ENCODE data around the gene F9.

F9 gene

GRCh38 chrX:139544591-139544990 lies 14.1 kb downstream of the F9 start:
- Histone ChIP-seq H3K36me3 (ENCODE audit: insufficient read depth) (no peaks in the 10 kb centered on the region), H3K27me3 (ENCODE audit: insufficient read depth, low read depth) (no peaks in the 10 kb centered on the region), H2AFZ (ENCODE audit: low read depth) (no peak overlapping the region), H3K27ac (no peak overlapping the region), H3K79me2 (ENCODE audit: insufficient read depth, low read depth) (no peaks in the 10 kb centered on the region), H3K4me2 (no peak overlapping the region), H3K9ac (no peak overlapping the region), H3K4me1 (ENCODE audit: low read depth, poor library complexity, severe bottlenecking) (no peaks in the 10 kb centered on the region), H3K4me3 (IDR thresholded peaks at IDR 0.05; ENCODE audit: insufficient read depth, low read depth, low read length) (no peak overlapping the region), H4K20me1 (ENCODE audit: insufficient read depth) (no peaks in the 10 kb centered on the region)
- TF ChIP-seq CTCF (conservative IDR thresholded peaks at IDR 0.05; ENCODE audit: low read depth, low read length) = no peak

GRCh38 chrX:139554376-139554775 lies 23.8 kb downstream of the F9 start:
- H3K79me2 ChIP-seq (ENCODE audit: insufficient read depth, low read depth) = no peaks in the 10 kb centered on the region
- no peak overlapping the region for H3K9ac ChIP-seq
- no peak overlapping the region for H3K27ac ChIP-seq
- no peaks in the 10 kb centered on the region for H4K20me1 ChIP-seq (ENCODE audit: insufficient read depth)
- no peaks in the 10 kb centered on the region for H3K4me1 ChIP-seq (ENCODE audit: low read depth, poor library complexity, severe bottlenecking)
- H3K4me2 ChIP-seq = no peak overlapping the region
- H3K4me3 ChIP-seq (IDR thresholded peaks at IDR 0.05; ENCODE audit: insufficient read depth, low read depth, low read length) = no peak overlapping the region
- H2AFZ ChIP-seq (ENCODE audit: low read depth) = no peak overlapping the region
- no peaks in the 10 kb centered on the region for H3K36me3 ChIP-seq (ENCODE audit: insufficient read depth)
- no peak for TF ChIP-seq CTCF (conservative IDR thresholded peaks at IDR 0.05; ENCODE audit: low read depth, low read length)
- no peaks in the 10 kb centered on the region for H3K27me3 ChIP-seq (ENCODE audit: insufficient read depth, low read depth)

GRCh38 chrX:139554991-139555675 lies 24.6 kb downstream of the F9 start:
- no peaks in the 10 kb centered on the region for H3K79me2 ChIP-seq (ENCODE audit: insufficient read depth, low read depth)
- H3K9ac ChIP-seq = no peak overlapping the region
- H3K4me2 ChIP-seq = no peak overlapping the region
- H3K27me3 ChIP-seq (ENCODE audit: insufficient read depth, low read depth) = no peaks in the 10 kb centered on the region
- TF ChIP-seq CTCF (conservative IDR thresholded peaks at IDR 0.05; ENCODE audit: low read depth, low read length) = no peak
- no peak overlapping the region for H3K27ac ChIP-seq
- no peaks in the 10 kb centered on the region for H4K20me1 ChIP-seq (ENCODE audit: insufficient read depth)
- H3K4me3 ChIP-seq (IDR thresholded peaks at IDR 0.05; ENCODE audit: insufficient read depth, low read depth, low read length) = no peak overlapping the region
- H3K36me3 ChIP-seq (ENCODE audit: insufficient read depth) = no peaks in the 10 kb centered on the region
- H3K4me1 ChIP-seq (ENCODE audit: low read depth, poor library complexity, severe bottlenecking) = no peaks in the 10 kb centered on the region
- H2AFZ ChIP-seq (ENCODE audit: low read depth) = no peak overlapping the region

- no peaks in the 10 kb centered on the region for H3K79me2 ChIP-seq (ENCODE audit: insufficient read depth, low read depth)
- TF ChIP-seq CTCF (conservative IDR thresholded peaks at IDR 0.05; ENCODE audit: low read depth, low read length) = peak; percentile 45
- no peak overlapping the region for H2AFZ ChIP-seq (ENCODE audit: low read depth)
- no peaks in the 10 kb centered on the region for H3K4me1 ChIP-seq (ENCODE audit: low read depth, poor library complexity, severe bottlenecking)
- H3K4me3 ChIP-seq (IDR thresholded peaks at IDR 0.05; ENCODE audit: insufficient read depth, low read depth, low read length) = no peak overlapping the region
- no peaks in the 10 kb centered on the region for H4K20me1 ChIP-seq (ENCODE audit: insufficient read depth)
- no peak overlapping the region for H3K9ac ChIP-seq
- no peaks in the 10 kb centered on the region for H3K36me3 ChIP-seq (ENCODE audit: insufficient read depth)
- H3K4me2 ChIP-seq = no peak overlapping the region
- H3K27ac ChIP-seq = no peak overlapping the region
- no peaks in the 10 kb centered on the region for H3K27me3 ChIP-seq (ENCODE audit: insufficient read depth, low read depth)
Observed at GRCh38 chrX:139559383-139560042, 29.0 kb downstream of the F9 start.

Data from KMS-11 (cell line).